ENCODE data around the gene SH3RF3. TPM values are rescaled to one million over a fixed set of nuclear protein-coding genes. Genes with fewer than 3 reads are reported as not detected.

SH3RF3 gene
- total RNA-seq, 1 donor from 2014 or later = 35.8 TPM

- DNase-seq (ENCODE audit: extremely low read depth, low read depth, low spot score) = no peak
Observed at GRCh38 chr2:109476641-109477441, 347.8 kb downstream of the SH3RF3 start.

DNA sequence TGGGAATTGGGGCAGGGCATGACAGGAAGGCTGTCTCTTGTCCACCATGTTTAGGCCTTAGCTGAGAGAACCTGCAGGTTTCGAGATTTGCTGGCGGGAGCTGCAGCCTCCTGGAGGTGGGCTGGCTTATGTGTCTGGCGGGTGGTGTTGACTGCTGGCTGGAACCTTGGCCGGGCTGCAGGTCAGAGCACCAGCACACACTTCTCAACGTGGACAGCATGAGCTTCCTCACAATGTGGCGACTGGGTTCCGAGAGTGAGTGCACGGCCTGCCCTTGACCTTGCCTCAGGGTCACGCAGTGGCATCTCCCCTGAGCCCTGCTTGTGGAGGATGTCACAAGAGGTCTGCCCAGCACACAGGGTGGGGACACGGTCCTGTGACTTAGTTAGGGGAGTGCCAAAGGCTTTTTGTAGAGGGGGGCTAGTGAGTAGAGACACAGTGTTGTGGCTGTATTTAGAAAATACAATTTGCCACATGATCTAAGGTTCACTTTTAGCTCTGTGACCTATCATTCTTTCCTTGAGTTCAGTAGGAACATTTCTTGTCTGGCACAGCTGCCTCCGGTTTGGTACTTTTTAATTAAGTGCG is 350.0 kb downstream of the SH3RF3 start:
- DNase-seq (ENCODE audit: extremely low read depth, low read depth, low spot score) = no peak

DNA sequence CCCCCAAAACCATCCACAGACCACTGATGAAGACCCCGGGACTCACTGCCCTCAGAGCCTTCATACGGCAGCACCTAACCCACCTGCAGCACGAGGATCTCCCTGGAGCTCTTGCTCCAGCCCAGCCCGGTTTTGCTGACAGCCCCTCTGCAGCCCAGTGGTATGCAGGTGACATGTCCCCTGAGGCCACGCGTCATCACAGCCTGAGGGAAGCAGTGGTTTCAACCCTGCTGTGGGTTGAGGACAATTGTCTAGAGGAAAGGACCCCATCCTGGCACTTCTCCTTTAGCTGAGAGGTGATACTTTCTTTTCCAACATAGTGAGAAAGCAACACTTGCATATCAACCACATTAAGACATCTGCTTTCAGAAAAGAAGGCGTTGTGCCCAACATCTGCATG is 350.8 kb downstream of the SH3RF3 start:
- DNase-seq (ENCODE audit: extremely low read depth, low read depth, low spot score) = no peak

DNA sequence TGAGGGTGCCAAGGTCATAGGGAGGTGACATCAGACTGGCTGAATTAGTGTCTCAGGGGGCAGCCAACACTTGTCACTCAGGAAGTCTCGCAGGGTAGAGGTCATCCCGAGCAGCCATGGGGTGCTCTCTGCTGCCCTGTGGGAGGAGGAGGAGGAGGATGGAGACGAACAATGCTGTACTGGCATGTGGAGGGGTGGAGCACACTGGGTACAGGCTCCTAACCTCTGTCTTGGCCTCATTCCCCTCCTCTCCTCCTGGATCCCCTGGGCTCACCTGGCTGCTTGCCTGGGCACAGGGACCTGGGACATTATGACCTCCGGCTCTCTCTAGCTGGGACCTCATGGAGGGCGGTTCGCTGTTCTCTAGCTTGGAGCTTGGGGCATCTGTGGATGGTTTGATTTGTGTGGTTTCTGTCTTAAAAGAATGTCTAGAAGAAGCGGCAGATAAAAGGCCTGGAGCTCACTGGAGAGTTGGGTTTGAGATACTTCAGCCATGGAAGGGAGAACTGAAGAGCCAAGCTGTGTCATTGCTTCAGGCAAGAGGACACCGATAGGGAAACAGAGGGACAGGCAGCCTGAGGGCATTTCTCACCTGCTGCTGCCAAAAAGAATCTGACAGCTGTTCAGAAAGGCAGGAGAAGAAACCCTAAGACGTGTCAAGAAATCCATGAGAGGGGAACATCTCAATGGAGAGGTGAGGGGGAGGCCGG is 351.6 kb downstream of the SH3RF3 start:
- DNase-seq (ENCODE audit: extremely low read depth, low read depth, low spot score) = no peak

- no peak for DNase-seq (ENCODE audit: extremely low read depth, low read depth, low spot score)
Observed at GRCh38 chr2:109481196-109481555, 352.2 kb downstream of the SH3RF3 start.

GRCh38 chr2:109481599-109481998 is 352.6 kb downstream of the SH3RF3 start:
- DNase-seq (ENCODE audit: extremely low read depth, low read depth, low spot score) = no peak

DNA sequence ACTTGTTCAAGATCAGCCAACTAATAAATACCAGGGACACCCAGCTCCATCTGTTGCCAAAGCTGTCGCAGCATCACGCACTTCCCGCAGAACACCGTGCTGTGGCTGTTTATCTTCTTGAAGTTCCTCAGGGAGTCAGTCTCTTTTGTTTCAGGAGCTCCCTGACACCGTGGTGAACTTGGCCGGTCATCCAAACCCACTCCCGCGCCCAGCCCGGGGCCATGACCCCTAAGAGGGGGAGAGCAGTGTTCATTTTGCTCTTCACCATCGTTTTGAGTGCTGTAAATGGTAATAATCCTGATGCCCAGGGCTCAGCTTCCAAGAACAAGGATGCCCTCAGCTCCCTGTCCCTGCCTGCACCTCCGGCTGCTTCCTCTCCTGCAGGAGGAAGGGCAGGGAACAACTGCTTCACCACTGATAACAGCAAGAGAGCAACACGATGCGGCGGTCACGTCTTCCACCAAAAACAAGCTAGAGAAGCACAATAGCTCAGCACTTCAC is 353.4 kb downstream of the SH3RF3 start:
- DNase-seq (ENCODE audit: extremely low read depth, low read depth, low spot score) = no peak

GRCh38 chr2:109486711-109487535 is 357.9 kb downstream of the SH3RF3 start:
- DNase-seq (ENCODE audit: extremely low read depth, low read depth, low spot score) = no peak

GRCh38 chr2:109487536-109487869 is 358.5 kb downstream of the SH3RF3 start:
- no peak for DNase-seq (ENCODE audit: extremely low read depth, low read depth, low spot score)

- no peak for DNase-seq (ENCODE audit: extremely low read depth, low read depth, low spot score)
Observed at GRCh38 chr2:109487871-109488655, 359.1 kb downstream of the SH3RF3 start.

DNA sequence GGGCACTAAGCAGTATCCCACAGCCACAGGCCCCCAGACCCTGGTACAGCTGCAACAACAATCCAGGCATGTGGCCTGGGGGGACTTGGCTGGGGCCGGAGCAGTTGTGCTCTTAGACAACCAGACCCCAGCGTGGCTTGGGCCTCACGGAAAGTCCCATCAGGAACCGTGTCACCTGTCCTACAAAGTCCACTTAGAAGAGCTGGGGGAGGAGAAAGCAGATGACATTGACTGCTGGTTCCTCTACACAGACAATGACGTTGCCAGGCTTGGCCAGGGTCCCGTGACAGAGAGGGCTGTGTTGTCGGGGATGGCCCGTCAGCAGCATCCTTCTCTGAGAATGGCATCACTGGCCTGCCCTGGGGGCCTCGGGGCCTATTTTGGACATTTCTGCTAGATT is 360.3 kb downstream of the SH3RF3 start:
- DNase-seq (ENCODE audit: extremely low read depth, low read depth, low spot score) = no peak

DNA sequence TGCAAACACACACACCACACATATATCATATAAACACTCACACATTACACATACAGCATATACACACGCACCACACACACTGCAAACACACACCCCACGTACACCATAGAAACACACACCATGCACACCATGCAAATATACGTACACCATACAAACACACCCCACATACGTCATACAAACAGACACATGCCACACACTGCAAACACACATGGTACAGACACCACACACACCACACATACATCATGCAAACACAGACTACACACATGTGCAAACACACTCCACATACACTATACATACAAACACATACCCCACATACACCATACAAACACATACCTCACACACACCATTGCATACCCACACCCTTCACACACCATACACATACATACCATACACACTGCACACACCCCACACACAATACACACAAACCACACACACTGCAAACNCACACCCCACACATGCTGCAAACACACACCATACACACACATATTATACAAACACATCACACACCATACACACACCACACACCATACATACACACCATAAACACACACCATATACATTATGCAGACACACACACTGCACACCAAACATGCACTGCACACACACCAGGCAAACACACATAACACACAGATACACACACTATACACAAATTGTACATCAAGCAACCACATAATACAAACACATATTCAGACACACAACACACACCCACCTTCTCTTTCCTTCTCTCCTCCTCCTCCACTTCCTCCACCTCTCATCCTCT is 364.4 kb downstream of the SH3RF3 start:
- DNase-seq (ENCODE audit: extremely low read depth, low read depth, low spot score) = no peak

DNA sequence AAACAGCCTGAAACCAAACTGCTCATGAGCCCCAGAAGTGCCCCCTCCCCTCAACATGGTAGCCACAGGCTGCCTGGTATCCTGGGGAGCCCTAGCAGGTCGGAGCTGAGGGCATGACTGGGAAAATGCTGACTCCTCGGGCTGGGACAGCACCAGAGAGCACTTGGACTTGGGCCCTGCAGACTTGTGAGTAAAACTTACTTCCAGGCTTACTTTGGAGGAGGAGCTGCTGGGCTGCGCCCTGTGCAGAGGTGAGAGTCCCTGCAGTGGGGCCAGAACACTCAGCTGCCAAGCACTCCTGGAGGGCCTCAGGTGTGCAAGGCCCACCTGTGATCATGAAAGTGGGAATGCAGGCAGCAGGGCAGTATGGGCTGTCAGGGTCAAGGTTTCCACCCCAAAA is 365.3 kb downstream of the SH3RF3 start:
- DNase-seq (ENCODE audit: extremely low read depth, low read depth, low spot score) = no peak

DNA sequence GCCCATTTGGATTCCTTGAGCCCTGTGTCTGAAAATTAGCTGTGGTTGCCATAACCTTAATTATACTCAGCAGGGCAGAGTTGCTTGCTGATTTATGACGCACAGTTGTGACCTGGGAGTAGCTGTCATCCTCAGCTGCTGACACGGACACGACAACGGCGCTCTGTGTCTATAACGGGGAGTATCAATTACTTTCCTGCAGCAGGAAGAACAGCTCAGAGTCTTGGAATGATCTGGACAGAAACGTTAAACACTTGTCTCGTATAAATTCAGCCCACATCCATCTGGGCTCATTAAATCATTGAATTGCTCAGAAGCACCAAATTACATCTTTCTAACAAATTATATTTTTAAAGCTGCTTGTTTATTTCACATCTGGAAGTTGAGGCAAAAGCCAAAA is 368.5 kb downstream of the SH3RF3 start:
- DNase-seq (ENCODE audit: extremely low read depth, low read depth, low spot score) = no peak

- DNase-seq (ENCODE audit: extremely low read depth, low read depth, low spot score) = no peak
Observed at GRCh38 chr2:109497911-109498870, 369.2 kb downstream of the SH3RF3 start.

GRCh38 chr2:109498906-109499305 is 369.9 kb downstream of the SH3RF3 start:
- DNase-seq (ENCODE audit: extremely low read depth, low read depth, low spot score) = no peak

- no peak for DNase-seq (ENCODE audit: extremely low read depth, low read depth, low spot score)
Observed at GRCh38 chr2:109499566-109499965, 370.6 kb downstream of the SH3RF3 start.

DNA sequence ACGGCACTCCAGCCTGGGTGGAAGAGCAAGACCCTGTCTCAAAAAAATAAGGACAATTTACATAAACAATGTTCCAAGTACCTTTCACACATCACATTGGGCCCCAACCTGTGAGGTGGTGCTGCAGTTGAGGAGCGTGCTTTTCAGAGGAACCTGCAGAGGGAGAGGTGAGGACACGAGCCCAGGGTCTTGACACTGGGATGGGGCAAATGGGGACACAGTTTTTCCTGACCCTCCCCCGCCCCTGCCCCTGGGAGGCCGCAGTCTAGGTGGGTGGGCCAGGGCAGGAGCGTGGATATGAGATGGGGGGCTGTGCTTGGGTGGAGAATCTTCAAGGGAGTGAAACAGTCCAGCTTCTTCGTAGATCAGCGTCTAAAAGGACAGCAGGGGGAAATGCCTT is 371.9 kb downstream of the SH3RF3 start:
- DNase-seq (ENCODE audit: extremely low read depth, low read depth, low spot score) = no peak
